Gastrocnemius medialis (tissue), 4 donors: ENCODE measurements around the gene NR2C2. TPM values are rescaled to one million over a fixed set of nuclear protein-coding genes. Genes with fewer than 3 reads are reported as not detected.

Experiments used
- ATAC-seq, 2 donors: fragments of 150-250 bp; one replicate each; pipeline ENCODE4 v1.9.1; 2016
- DNase-seq, 2 donors: peaks; one replicate each; pipeline ENCODE4 v3.0.0-alpha.2; 2019
- H3K27ac ChIP-seq, 4 donors: fragments of 200-600 bp; sonication (generic); 1 replicate in 1 of 4; 2 replicates in 3 of 4; pipeline ENCODE4 v1.5.1; 2016 to 2018; ENCODE audit warnings: mild to moderate bottlenecking in 2 of 4, moderate library complexity in 1 of 4
- H3K27me3 ChIP-seq, 3 donors: fragments of 200-600 bp; sonication (generic) in 2 of 3; 1 replicate in 1 of 3; 2 replicates in 2 of 3; pipeline versions ENCODE4 v1.5.1 to v1.6.0; 2016 to 2019; ENCODE audit warnings: mild to moderate bottlenecking in 1 of 3, moderate library complexity in 1 of 3
- H3K36me3 ChIP-seq, 2 donors: fragments of 200-600 bp; sonication (generic) in 1 of 2; one replicate each; pipeline ENCODE4 v1.5.1; 2017 to 2018
- H3K4me1 ChIP-seq, 2 donors: fragments of 200-600 bp; sonication (generic) in 1 of 2; one replicate each; pipeline ENCODE4 v1.5.1; 2016 to 2017; ENCODE audit warnings: mild to moderate bottlenecking in 2 of 2
- H3K4me3 ChIP-seq, 4 donors: fragments of 200-600 bp; sonication (generic) in 3 of 4; 1 replicate in 1 of 4; 2 replicates in 3 of 4; pipeline ENCODE4 v1.5.1; 2016 to 2019; ENCODE audit warnings: mild to moderate bottlenecking in 2 of 4
- H3K9me3 ChIP-seq, 3 donors: fragments of 200-600 bp; sonication (generic) in 2 of 3; 1 replicate in 1 of 3; 2 replicates in 2 of 3; pipeline ENCODE4 v1.5.1; 2016 to 2019
- POLR2A ChIP-seq, 2 donors: fragments of 450-650 bp; IDR thresholded peaks; one replicate each; pipeline ENCODE4 v1.6.1; 2017; ENCODE audit warnings: antibody characterized with exemption in 2 of 2, mild to moderate bottlenecking in 2 of 2, moderate library complexity in 2 of 2
- in situ Hi-C, 4 donors: fragments of 200-750 bp; cut with MboI; loops; one replicate each; pipeline versions ENCODE4 v1.15.0 to v1.8.0; 2017; ENCODE audit warnings: low sequenced_read_pairs in 4 of 4
- intact Hi-C: fragments of 100-400 bp; cut with DNase I; formaldehyde crosslinking; loops from one replicate; pipeline ENCODE4 v1.15.1; 2023; ENCODE audit warnings: low total_unique reads
- total RNA-seq, 4 donors: library from RNA; depleted of rRNA; stranded (reverse); fragments of >200 nt; gene quantifications; one replicate each; pipeline versions ENCODE4 v1.1.0 to v1.2.3, GENCODE V29; 2016
- TF ChIP-seq, protein P1 (sequence below), 5 experiments: fragments of 450-650 bp in 3 of 5; fragments of 200-600 bp in 2 of 5; sonication (generic) in 2 of 5; IDR thresholded peaks in 4 of 5; conservative IDR thresholded peaks in 1 of 5; 1 replicate in 4 of 5; 2 replicates in 1 of 5; pipeline ENCODE4 v1.5.1; 2016 to 2019; ENCODE audit warnings: antibody characterized with exemption in 5 of 5, mild to moderate bottlenecking in 3 of 5, moderate library complexity in 3 of 5

NR2C2 gene
- total RNA-seq, 4 donors from 2014 or later = 26.0 to 45.5 (median 33.2) TPM

DNA sequence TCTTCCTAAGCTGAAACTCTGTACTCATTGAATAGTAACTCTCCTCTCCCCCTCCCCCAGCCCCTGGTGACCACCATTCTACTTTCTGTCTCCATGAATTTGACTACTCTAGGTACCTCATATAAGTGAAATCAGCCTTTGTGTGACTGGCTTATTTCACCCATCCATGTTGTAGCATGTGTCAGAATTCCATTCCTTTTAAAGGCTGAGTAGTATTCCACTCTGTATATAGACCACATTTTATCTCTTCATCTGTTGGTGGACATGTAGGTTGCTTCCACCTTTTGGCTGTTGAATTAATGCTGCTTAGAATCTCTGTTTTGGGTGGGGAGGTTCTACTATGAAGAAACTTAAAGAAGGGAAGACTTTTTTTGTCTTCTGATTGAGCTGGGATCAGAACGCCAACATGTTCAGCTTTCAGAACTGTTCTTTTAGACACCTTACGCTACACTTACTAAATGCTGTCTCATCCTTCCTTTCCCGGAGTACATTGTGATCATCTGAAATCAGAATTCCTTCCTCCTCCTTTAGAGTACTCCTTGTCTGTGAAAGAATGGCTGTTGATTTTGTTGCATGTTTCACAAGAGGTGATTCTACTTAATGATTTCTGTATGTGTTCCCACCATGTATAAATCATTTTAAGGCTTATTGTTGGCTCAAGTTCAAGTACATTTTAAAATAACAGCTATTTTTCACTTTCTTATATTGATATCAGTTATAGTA is 67.4 kb downstream of the NR2C2 start:
- TF ChIP-seq, protein P1, sequence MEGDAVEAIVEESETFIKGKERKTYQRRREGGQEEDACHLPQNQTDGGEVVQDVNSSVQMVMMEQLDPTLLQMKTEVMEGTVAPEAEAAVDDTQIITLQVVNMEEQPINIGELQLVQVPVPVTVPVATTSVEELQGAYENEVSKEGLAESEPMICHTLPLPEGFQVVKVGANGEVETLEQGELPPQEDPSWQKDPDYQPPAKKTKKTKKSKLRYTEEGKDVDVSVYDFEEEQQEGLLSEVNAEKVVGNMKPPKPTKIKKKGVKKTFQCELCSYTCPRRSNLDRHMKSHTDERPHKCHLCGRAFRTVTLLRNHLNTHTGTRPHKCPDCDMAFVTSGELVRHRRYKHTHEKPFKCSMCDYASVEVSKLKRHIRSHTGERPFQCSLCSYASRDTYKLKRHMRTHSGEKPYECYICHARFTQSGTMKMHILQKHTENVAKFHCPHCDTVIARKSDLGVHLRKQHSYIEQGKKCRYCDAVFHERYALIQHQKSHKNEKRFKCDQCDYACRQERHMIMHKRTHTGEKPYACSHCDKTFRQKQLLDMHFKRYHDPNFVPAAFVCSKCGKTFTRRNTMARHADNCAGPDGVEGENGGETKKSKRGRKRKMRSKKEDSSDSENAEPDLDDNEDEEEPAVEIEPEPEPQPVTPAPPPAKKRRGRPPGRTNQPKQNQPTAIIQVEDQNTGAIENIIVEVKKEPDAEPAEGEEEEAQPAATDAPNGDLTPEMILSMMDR (IDR thresholded peaks at IDR 0.05 in 4 of 5, conservative IDR thresholded peaks at IDR 0.05 in 1 of 5) = no peak
- peaks cover 9 to 30% of the 10 kb centered on the region in 2 donors for H3K4me1 ChIP-seq
- intact Hi-C loops = no loop called here

DNA sequence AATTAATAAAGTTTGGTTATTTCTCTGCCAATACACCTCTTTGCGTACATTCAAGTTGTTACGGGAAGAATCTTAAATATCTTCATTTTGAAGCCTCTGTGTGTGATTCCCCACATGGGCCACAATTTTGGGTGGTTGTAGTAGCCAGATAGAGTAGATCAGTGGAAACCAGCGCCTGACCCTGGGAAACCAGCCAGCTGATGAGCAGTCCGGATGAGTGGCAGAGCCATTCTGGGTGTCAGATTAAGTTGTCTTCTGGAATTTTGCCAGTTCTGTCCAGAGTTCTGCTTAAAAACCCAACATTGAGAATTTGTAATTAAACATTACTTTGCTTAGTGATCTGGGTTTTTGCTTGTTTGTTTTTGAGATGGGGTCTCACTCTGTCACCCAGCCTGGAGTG is 68.1 kb downstream of the NR2C2 start:
- DNase-seq (peak; percentile 79 to 88), ATAC-seq (peak; percentile 82 to 85)
- H3K4me3 ChIP-seq = no peak overlapping the region
- peaks cover 9 to 30% of the 10 kb centered on the region in 2 donors for H3K4me1 ChIP-seq
- H3K9me3 ChIP-seq = no peaks in the 10 kb centered on the region
- peaks cover 0 to 33% of the 10 kb centered on the region in 2 donors for H3K36me3 ChIP-seq
- H3K27me3 ChIP-seq = no peaks in the 10 kb centered on the region
- peak overlapping the region; percentile 63 to 91 (median 78) for H3K27ac ChIP-seq
- intact Hi-C loops (no loop called here), in situ Hi-C loops (no loop called here)
- TF ChIP-seq POLR2A (IDR thresholded peaks at IDR 0.05) = no peak
- TF ChIP-seq, protein P1 (IDR thresholded peaks at IDR 0.05 in 4 of 5, conservative IDR thresholded peaks at IDR 0.05 in 1 of 5) = no peak

More for the DNA sequence above, 67.4 kb downstream of the NR2C2 start:
- DNase-seq (no peak), ATAC-seq (peak; percentile 74 to 91)
- H3K36me3 ChIP-seq = peaks cover 0 to 28% of the 10 kb centered on the region in 2 donors
- H3K27ac ChIP-seq = peak overlapping the region; percentile 63 to 91 (median 78)
- in situ Hi-C loops = no loop called here
- no peaks in the 10 kb centered on the region for H3K9me3 ChIP-seq
- H3K27me3 ChIP-seq = no peaks in the 10 kb centered on the region
- no peak overlapping the region for H3K4me3 ChIP-seq

DNA sequence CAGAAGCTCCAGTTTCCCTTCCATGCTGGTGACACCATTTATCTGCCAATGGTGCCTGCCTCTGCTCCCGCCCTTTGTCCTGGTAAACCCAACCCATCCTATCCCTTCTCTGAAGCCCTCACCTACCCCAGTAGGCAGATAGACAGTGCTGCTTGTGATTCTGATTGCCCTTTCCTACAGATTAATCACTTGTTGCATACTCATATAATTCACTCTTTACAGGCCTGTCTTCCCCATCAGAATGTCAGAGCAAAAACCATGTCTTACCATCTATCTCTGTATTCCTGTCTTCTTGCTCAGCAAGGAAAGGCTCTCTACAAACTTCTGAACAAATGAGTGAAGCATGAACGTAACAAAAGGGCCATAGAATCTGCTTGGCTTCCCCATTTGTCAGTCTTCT is 69.8 kb downstream of the NR2C2 start:
- Histone ChIP-seq H3K9me3 (no peaks in the 10 kb centered on the region), H3K27me3 (no peaks in the 10 kb centered on the region), H3K36me3 (peaks cover 0 to 50% of the 10 kb centered on the region in 2 donors), H3K4me3 (no peak overlapping the region), H3K27ac (peak overlapping the region; percentile 63 to 91 (median 78)), H3K4me1 (peaks cover 9 to 25% of the 10 kb centered on the region in 2 donors)
- in situ Hi-C loops = no loop called here
- ATAC-seq = no peak
- DNase-seq = no peak
- intact Hi-C loops = loop anchor here (2.0 kb wide), 1 partner anchor 68 kb away; no protein-coding TSS in a partner anchor
- no peak for TF ChIP-seq POLR2A (IDR thresholded peaks at IDR 0.05)
- TF ChIP-seq, protein P1 (IDR thresholded peaks at IDR 0.05 in 4 of 5, conservative IDR thresholded peaks at IDR 0.05 in 1 of 5) = no peak

DNA sequence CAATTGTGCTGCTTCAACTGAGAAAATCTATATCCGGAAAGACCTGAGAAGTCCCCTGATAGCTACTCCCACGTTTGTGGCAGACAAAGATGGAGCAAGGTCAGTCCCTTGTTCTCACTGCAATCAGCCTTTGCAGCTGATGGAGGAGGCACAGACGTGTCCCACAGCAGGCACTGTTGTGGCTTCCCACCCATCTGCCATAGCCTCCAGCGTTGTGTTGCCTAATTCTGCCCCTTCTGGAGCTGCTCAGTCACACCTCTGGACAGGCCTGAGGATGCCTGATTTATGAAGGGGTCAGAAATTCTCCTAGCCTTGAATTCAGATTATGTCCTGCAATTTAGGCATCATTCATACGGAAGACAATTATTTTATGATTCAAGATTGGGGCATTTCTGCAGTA is 75.9 kb downstream of the NR2C2 start:
- no peaks in the 10 kb centered on the region for H3K4me1 ChIP-seq
- H3K9me3 ChIP-seq = no peaks in the 10 kb centered on the region
- H3K4me3 ChIP-seq = no peak overlapping the region
- intact Hi-C loops = no loop called here
- no peak for TF ChIP-seq POLR2A (IDR thresholded peaks at IDR 0.05)
- TF ChIP-seq, protein P1 (IDR thresholded peaks at IDR 0.05 in 4 of 5, conservative IDR thresholded peaks at IDR 0.05 in 1 of 5) = no peak
- no peaks in the 10 kb centered on the region for H3K27me3 ChIP-seq
- no peak for DNase-seq
- in situ Hi-C loops = no loop called here
- no peak overlapping the region for H3K27ac ChIP-seq
- peaks cover 0 to 89% of the 10 kb centered on the region in 2 donors for H3K36me3 ChIP-seq
- ATAC-seq = no peak
